ENCODE measurements around the gene AGO1. TPM values are rescaled to one million over a fixed set of nuclear protein-coding genes. Genes with fewer than 3 reads are reported as not detected.

AGO1 gene
- total and polyA plus RNA-seq, 10 of the 15 experiments (the other 5 are each of a cell fraction or from before 2014, with no cell fraction given): 1.8 to 24.0 (median 8.1) TPM

DNA sequence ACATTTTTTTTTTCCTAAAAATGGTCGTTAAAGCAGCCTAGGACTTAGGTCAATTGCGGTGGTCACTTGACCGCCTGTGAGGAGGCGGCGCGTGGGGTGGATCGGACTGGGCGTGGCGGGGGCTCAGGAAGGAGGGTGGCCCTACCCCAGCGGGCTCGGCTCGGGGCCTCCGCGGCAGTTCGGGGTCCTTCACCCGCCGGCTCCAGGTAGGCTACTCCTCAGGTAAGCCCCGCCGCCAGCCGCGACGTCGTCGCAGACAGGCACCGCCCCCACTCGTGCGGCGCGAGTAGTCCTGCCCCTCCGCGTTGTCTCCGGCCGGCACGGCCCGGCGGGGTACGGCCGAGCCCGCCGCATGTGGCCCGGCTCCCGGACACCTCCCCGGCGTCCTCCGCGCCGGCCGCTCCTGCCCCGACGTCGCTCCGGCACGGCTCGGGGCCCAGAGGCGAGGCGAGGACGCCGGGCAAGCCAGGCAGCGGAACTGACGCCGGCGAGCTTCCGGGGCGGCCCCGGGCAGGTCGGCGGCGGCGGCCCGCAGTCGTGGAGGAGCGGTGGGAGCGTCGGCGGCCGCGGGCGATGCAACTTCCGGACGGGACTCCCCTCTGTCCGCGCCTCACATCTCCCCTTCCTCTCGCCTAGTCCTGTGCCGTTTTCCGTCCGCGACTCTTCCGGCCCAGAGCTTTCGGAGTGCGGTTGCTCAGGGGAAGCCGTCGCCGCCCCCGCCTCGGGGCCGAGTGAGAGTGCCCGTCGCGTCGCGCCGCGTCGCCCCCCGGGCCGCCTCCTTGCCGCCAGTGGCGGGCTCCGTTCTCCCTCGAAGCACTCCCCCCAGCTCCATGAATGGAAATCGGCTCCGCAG is 47.8 kb downstream of the AGO1 start, which contains the start of gene AGO3 (continued):
- TF ChIP-seq, protein P1, sequence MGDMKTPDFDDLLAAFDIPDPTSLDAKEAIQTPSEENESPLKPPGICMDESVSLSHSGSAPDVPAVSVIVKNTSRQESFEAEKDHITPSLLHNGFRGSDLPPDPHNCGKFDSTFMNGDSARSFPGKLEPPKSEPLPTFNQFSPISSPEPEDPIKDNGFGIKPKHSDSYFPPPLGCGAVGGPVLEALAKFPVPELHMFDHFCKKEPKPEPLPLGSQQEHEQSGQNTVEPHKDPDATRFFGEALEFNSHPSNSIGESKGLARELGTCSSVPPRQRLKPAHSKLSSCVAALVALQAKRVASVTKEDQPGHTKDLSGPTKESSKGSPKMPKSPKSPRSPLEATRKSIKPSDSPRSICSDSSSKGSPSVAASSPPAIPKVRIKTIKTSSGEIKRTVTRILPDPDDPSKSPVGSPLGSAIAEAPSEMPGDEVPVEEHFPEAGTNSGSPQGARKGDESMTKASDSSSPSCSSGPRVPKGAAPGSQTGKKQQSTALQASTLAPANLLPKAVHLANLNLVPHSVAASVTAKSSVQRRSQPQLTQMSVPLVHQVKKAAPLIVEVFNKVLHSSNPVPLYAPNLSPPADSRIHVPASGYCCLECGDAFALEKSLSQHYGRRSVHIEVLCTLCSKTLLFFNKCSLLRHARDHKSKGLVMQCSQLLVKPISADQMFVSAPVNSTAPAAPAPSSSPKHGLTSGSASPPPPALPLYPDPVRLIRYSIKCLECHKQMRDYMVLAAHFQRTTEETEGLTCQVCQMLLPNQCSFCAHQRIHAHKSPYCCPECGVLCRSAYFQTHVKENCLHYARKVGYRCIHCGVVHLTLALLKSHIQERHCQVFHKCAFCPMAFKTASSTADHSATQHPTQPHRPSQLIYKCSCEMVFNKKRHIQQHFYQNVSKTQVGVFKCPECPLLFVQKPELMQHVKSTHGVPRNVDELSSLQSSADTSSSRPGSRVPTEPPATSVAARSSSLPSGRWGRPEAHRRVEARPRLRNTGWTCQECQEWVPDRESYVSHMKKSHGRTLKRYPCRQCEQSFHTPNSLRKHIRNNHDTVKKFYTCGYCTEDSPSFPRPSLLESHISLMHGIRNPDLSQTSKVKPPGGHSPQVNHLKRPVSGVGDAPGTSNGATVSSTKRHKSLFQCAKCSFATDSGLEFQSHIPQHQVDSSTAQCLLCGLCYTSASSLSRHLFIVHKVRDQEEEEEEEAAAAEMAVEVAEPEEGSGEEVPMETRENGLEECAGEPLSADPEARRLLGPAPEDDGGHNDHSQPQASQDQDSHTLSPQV (IDR thresholded peaks at IDR 0.05): peak; percentile 67
- TF ChIP-seq HCFC1 (IDR thresholded peaks at IDR 0.05; ENCODE audit: low read length) (peak; percentile 80), SMC3 (IDR thresholded peaks at IDR 0.05; ENCODE audit: borderline replicate concordance, low read length) (no peak), SUPT20H (IDR thresholded peaks at IDR 0.05; ENCODE audit: borderline replicate concordance, control insufficient read depth, low read depth, low read length) (no peak), ATF2 (IDR thresholded peaks at IDR 0.05; ENCODE audit: low read length) (no peak), MTA3 (IDR thresholded peaks at IDR 0.05; ENCODE audit: borderline replicate concordance, low read length) (no peak), CBX3 (IDR thresholded peaks at IDR 0.05; ENCODE audit: borderline replicate concordance, low read depth) (no peak), FOS (IDR thresholded peaks at IDR 0.05; ENCODE audit: borderline replicate concordance, extremely low read depth, insufficient read length) (no peak), SP1 (IDR thresholded peaks at IDR 0.05; ENCODE audit: low read depth, low read length) (no peak), ZBTB33 (IDR thresholded peaks at IDR 0.05) (no peak), JUNB (IDR thresholded peaks at IDR 0.05) (no peak), CREM (IDR thresholded peaks at IDR 0.05; ENCODE audit: low read depth) (peak; percentile 74), RBBP5 (conservative IDR thresholded peaks at IDR 0.05) (no peak; the same call in 1 of the 2 replicates)
- TF ChIP-seq, protein P2, sequence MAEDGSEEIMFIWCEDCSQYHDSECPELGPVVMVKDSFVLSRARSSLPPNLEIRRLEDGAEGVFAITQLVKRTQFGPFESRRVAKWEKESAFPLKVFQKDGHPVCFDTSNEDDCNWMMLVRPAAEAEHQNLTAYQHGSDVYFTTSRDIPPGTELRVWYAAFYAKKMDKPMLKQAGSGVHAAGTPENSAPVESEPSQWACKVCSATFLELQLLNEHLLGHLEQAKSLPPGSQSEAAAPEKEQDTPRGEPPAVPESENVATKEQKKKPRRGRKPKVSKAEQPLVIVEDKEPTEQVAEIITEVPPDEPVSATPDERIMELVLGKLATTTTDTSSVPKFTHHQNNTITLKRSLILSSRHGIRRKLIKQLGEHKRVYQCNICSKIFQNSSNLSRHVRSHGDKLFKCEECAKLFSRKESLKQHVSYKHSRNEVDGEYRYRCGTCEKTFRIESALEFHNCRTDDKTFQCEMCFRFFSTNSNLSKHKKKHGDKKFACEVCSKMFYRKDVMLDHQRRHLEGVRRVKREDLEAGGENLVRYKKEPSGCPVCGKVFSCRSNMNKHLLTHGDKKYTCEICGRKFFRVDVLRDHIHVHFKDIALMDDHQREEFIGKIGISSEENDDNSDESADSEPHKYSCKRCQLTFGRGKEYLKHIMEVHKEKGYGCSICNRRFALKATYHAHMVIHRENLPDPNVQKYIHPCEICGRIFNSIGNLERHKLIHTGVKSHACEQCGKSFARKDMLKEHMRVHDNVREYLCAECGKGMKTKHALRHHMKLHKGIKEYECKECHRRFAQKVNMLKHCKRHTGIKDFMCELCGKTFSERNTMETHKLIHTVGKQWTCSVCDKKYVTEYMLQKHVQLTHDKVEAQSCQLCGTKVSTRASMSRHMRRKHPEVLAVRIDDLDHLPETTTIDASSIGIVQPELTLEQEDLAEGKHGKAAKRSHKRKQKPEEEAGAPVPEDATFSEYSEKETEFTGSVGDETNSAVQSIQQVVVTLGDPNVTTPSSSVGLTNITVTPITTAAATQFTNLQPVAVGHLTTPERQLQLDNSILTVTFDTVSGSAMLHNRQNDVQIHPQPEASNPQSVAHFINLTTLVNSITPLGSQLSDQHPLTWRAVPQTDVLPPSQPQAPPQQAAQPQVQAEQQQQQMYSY (CRISPR knock-in tag; IDR thresholded peaks at IDR 0.05): 0 out of 2 replicates have a peak, but pooled peaks have one; percentile 38
- TF ChIP-seq, protein P3, sequence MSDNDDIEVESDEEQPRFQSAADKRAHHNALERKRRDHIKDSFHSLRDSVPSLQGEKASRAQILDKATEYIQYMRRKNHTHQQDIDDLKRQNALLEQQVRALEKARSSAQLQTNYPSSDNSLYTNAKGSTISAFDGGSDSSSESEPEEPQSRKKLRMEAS (IDR thresholded peaks at IDR 0.05; ENCODE audit: low read depth, low read length): no peak; the same call in 1 of the 2 replicates
